Activated CD8-positive, alpha-beta T cell treated with anti-CD3 and anti-CD28 coated beads for 36 hours (primary cell): ENCODE data around the gene SPPL2C. TPM values are rescaled to one million over a fixed set of nuclear protein-coding genes. Genes with fewer than 3 reads are reported as not detected.
"Not testable (repeated sequence)": the region's sequence is repeated elsewhere in the genome, so short reads cannot be mapped to it uniquely, and the experiment has no call there.

Source experiments
- ATAC-seq: fragments of 200-7000 bp; cut with Tn5 transposase; one replicate; pipeline ENCODE4 v1.10.0; 2021; ENCODE audit warnings: mild to moderate bottlenecking, moderate library complexity
- CTCF ChIA-PET: fragments of 350-600 bp; sonication (Branson Sonifier 250); formaldehyde crosslinking; loops from one replicate; lab custom pipeline; 2021; ENCODE audit warnings: antibody characterized with exemption; lab: Charles Lee
- POLR2A ChIA-PET: fragments of 350-600 bp; sonication (Branson Sonifier 250); formaldehyde crosslinking; loops from one replicate; lab custom pipeline; 2021; ENCODE audit warnings: antibody characterized with exemption; lab: Charles Lee
- DNase-seq: peaks from one replicate; pipeline ENCODE4 v3.0.0-alpha.2; 2020
- H3K27ac Mint-ChIP-seq: one replicate; pipeline ENCODE4 v1.8.0; 2021; ENCODE audit warnings: mild to moderate bottlenecking, mixed read lengths
- H3K27me3 Mint-ChIP-seq: one replicate; pipeline ENCODE4 v1.8.0; 2021; ENCODE audit warnings: mixed read lengths
- H3K36me3 Mint-ChIP-seq: one replicate; pipeline ENCODE4 v1.8.0; 2021; ENCODE audit warnings: low read depth, mixed read lengths
- H3K4me1 Mint-ChIP-seq: one replicate; pipeline ENCODE4 v1.8.0; 2021; ENCODE audit warnings: low read depth, mixed read lengths
- H3K4me3 Mint-ChIP-seq: one replicate; pipeline ENCODE4 v1.8.0; 2021; ENCODE audit warnings: mild to moderate bottlenecking, moderate library complexity, mixed read lengths
- H3K9me3 Mint-ChIP-seq: one replicate; pipeline ENCODE4 v1.8.0; 2021; ENCODE audit warnings: mixed read lengths
- CTCF ChIP-seq: fragments of 200-600 bp; IDR thresholded peaks from one replicate; pipeline ENCODE4 v1.8.0; 2022; ENCODE audit warnings: antibody characterized with exemption, mild to moderate bottlenecking
- intact Hi-C: fragments of 100-400 bp; cut with micrococcal nuclease; formaldehyde crosslinking; loops from one replicate; pipeline ENCODE4 v1.10.0; 2022
- total RNA-seq, 2 experiments: library from RNA; stranded (reverse); gene quantifications; one replicate each; pipeline ENCODE4 v1.2.3, GENCODE V29; 2021

Gene SPPL2C
- total RNA-seq, 2 experiments from 2014 or later: not detected

GRCh38 chr17:45855691-45856336 lies 11.1 kb downstream of the SPPL2C start:
- ATAC-seq (no peak), DNase-seq (no peak)
- Mint-ChIP-seq H3K9me3 (no peaks in the 10 kb centered on the region), H3K4me3 (no peak overlapping the region), H3K36me3 (no peaks in the 10 kb centered on the region), H3K27me3 (peaks cover 31% of the 10 kb centered on the region), H3K4me1 (peaks cover 5% of the 10 kb centered on the region), H3K27ac (no peak overlapping the region)
- ChIA-PET POLR2A (no interaction called here), CTCF (interaction anchor here (1.4 to 1.9 kb wide), 3 partner anchors 24 to 215 kb away, joined by 4 to 7 read pairs (median 5); no protein-coding TSS in a partner anchor)
- no peak for TF ChIP-seq CTCF
- intact Hi-C loops: no loop called here

DNA sequence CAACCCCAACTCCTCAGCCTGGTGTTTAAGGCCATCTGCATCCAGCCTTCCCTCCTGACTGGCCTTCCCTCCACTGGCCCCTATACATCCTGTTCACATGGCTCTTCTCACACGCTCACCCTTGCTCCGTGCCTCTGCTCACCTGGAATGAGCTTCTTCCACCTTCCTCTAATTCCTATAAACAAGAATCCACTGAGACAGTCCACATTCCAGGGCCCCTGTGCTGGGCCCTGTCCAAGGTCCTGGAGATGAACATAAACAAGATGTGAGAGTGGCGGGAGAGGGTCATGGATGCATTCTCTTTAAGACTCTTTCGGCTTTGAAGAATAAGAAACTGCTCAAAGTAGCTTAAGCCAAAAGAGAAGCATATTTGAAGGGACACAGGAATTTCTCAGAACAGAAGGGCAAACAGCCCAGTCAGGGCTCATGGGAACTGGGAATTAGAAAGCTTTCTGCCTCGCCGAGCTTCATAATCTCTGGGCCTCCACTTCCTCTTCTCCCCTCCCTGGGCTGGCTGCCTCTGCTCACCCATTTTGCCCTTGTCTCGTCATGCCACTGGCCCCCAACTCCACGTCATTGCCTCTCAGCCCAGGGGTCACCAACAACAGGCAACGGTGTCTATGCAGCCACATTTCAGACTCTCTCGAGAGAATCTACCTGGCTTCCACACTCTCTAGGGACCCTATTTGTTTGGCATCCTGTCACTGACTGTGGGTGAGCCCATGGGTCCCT lies 13.5 kb downstream of the SPPL2C start:
- Mint-ChIP-seq H3K27me3 (peaks cover 24% of the 10 kb centered on the region), H3K4me1 (no peaks in the 10 kb centered on the region), H3K27ac (no peak overlapping the region), H3K36me3 (no peaks in the 10 kb centered on the region), H3K9me3 (no peaks in the 10 kb centered on the region), H3K4me3 (no peak overlapping the region)
- TF ChIP-seq CTCF: no peak
- DNase-seq (peak; percentile 22), ATAC-seq (no peak)
- POLR2A ChIA-PET: no interaction called here
- intact Hi-C loops: no loop called here
- CTCF ChIA-PET: no interaction called here

DNA sequence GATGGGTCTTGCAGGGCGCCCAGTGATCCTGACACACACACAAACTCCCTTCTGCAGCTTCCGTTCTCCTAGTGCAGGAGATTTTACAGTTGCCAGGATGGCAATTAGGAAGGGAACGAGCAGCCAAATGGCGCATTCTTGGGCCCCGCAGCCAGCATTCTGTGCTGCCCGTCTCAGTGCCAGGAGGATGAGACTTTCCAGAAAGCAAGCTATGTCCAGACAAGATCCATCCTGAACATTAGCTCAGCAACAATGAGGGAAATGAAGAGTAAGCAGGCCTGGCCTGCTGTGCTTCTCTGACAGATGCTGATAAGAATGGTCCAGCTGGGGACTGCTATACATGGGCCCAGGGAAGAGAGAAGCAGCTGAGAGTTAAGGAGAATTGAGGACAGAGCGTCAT lies 16.5 kb downstream of the SPPL2C start:
- intact Hi-C loops: no loop called here
- TF ChIP-seq CTCF: no peak
- Mint-ChIP-seq H3K4me3 (no peak overlapping the region), H3K27ac (no peak overlapping the region), H3K9me3 (no peaks in the 10 kb centered on the region), H3K27me3 (peaks cover 26% of the 10 kb centered on the region), H3K4me1 (no peaks in the 10 kb centered on the region), H3K36me3 (no peaks in the 10 kb centered on the region)
- DNase-seq: no peak
- ATAC-seq: no peak
- POLR2A ChIA-PET: no interaction called here
- CTCF ChIA-PET: interaction anchor here (1.1 to 3.4 kb wide), 3 partner anchors 9 to 221 kb away, joined by 3 to 16 read pairs (median 6); no protein-coding TSS in a partner anchor

- CTCF ChIA-PET: interaction anchor here (3.4 kb wide), 1 partner anchor 10 kb away, joined by 16 read pairs; no protein-coding TSS in a partner anchor
- H3K4me1 Mint-ChIP-seq, ATAC-seq, intact Hi-C loops, H3K9me3 Mint-ChIP-seq, H3K27ac Mint-ChIP-seq, DNase-seq, H3K36me3 Mint-ChIP-seq, POLR2A ChIA-PET, H3K4me3 Mint-ChIP-seq: not testable (repeated sequence)
- peaks cover 26% of the 10 kb centered on the region for H3K27me3 Mint-ChIP-seq
These were observed 17.4 kb downstream of the SPPL2C start for GRCh38 chr17:45862127-45862526.

DNA sequence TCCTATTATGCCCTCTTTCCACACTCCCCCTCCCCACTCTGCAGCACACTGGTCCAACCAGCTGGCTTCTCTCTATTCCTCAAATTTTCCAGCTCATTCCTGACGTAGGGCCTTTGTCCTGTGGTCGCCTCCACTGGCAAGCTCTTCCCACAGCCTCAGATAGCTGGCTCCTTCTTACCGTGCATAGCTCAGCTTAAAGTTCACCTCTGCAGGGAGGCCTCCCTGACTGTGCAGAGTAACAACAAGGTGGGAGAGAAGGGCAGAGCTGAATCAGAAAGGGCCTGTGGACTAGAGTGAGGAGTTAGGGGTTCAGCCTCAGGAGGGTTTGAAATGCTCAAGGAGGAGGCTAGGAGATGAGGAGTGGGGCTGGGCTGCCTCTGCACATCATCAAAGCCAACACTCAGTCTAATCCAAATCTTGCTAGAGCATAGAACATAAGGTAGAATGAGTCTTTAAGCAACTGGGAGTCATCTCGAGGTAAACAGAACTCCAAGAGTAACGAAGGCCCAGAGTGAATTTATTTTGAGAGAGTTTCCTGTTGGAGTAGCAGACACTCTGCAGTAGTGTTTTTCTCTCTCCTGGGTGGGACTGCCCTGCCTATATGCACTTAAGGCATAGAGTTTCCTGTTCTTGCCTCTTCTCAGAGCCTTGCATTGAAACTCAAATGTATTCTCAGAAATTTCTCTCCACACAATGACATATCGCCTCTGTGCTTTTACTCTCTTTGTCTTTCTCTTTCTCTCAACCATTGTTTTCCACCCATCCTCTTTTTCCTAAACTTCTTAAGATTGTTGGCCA lies 19.4 kb downstream of the SPPL2C start:
- POLR2A ChIA-PET: no interaction called here
- ATAC-seq (no peak), DNase-seq (no peak)
- no peak overlapping the region for H3K27ac Mint-ChIP-seq
- no peaks in the 10 kb centered on the region for H3K4me1 Mint-ChIP-seq
- intact Hi-C loops: no loop called here
- peaks cover 18% of the 10 kb centered on the region for H3K27me3 Mint-ChIP-seq
- H3K9me3 Mint-ChIP-seq: no peaks in the 10 kb centered on the region
- no peak for TF ChIP-seq CTCF
- no peak overlapping the region for H3K4me3 Mint-ChIP-seq
- no peaks in the 10 kb centered on the region for H3K36me3 Mint-ChIP-seq
- CTCF ChIA-PET: interaction anchor here (0.7 to 3.4 kb wide), 2 partner anchors 12 kb away, joined by 4 to 16 read pairs; no protein-coding TSS in a partner anchor
